HEK293T (cell line): ENCODE results near the gene AASS.
"Not testable (repeated sequence)": the region's sequence is repeated elsewhere in the genome, so short reads cannot be mapped to it uniquely, and the experiment has no call there.

Source experiments
- CTCF ChIA-PET: fragments of 350-600 bp; formaldehyde crosslinking; extraction: SDS; loops from one replicate; lab custom pipeline; 2021; ENCODE audit warnings: antibody characterized with exemption, inconsistent platforms; lab: Yijun Ruan, JAX
- POLR2A ChIA-PET: fragments of 350-600 bp; formaldehyde crosslinking; extraction: SDS; loops from one replicate; lab custom pipeline; 2020; ENCODE audit warnings: antibody characterized with exemption, inconsistent platforms; lab: Yijun Ruan, JAX
- DNase-seq: peaks from one replicate; pipeline ENCODE4 v3.0.0; 2012; ENCODE audit warnings: mixed read lengths; ENCODE audit errors: extremely low spot score
- ARNT ChIP-seq: fragments of 450-650 bp; IDR thresholded peaks from 2 replicates; pipeline ENCODE4 v1.6.1; 2017; ENCODE audit warnings: mild to moderate bottlenecking
- BHLHE40 ChIP-seq: fragments of 450-650 bp; IDR thresholded peaks from 2 replicates; pipeline ENCODE4 v1.6.1; 2016; ENCODE audit warnings: mild to moderate bottlenecking, moderate library complexity, borderline replicate concordance
- CTBP1 ChIP-seq: fragments of 450-650 bp; IDR thresholded peaks from 2 replicates; pipeline ENCODE4 v1.6.1; 2016; ENCODE audit warnings: borderline replicate concordance
- ELF4 ChIP-seq: fragments of 450-650 bp; IDR thresholded peaks from 2 replicates; pipeline ENCODE4 v1.6.1; 2017; ENCODE audit warnings: antibody characterized with exemption
- FOXA1 ChIP-seq: fragments of 450-650 bp; IDR thresholded peaks from 2 replicates; pipeline ENCODE4 v1.6.1; 2016; ENCODE audit warnings: mild to moderate bottlenecking
- FOXK2 ChIP-seq: fragments of 450-650 bp; IDR thresholded peaks from 2 replicates; pipeline ENCODE4 v1.6.1; 2016; ENCODE audit warnings: mild to moderate bottlenecking
- FOXM1 ChIP-seq: fragments of 450-650 bp; IDR thresholded peaks from 2 replicates; pipeline ENCODE4 v1.6.1; 2017; ENCODE audit warnings: mild to moderate bottlenecking, borderline replicate concordance
- HDGF ChIP-seq: fragments of 450-650 bp; IDR thresholded peaks from 2 replicates; pipeline ENCODE4 v1.6.1; 2017; ENCODE audit warnings: antibody characterized with exemption, borderline replicate concordance
- L3MBTL2 ChIP-seq: fragments of 450-650 bp; conservative IDR thresholded peaks from 2 replicates; pipeline ENCODE4 v1.6.1; 2016; ENCODE audit warnings: mild to moderate bottlenecking
- LEF1 ChIP-seq: fragments of 450-650 bp; IDR thresholded peaks from 2 replicates; pipeline ENCODE4 v1.6.1; 2017; ENCODE audit warnings: mild to moderate bottlenecking, borderline replicate concordance
- NFRKB ChIP-seq: fragments of 450-650 bp; IDR thresholded peaks from 2 replicates; pipeline ENCODE4 v1.6.1; 2016; ENCODE audit warnings: mild to moderate bottlenecking, moderate library complexity
- SP1 ChIP-seq: fragments of 450-650 bp; IDR thresholded peaks from 2 replicates; pipeline ENCODE4 v1.6.1; 2017
- SUZ12 ChIP-seq: fragments of 450-650 bp; IDR thresholded peaks from 2 replicates; pipeline ENCODE4 v1.6.1; 2016; ENCODE audit warnings: mild to moderate bottlenecking
- TARDBP ChIP-seq: fragments of 450-650 bp; IDR thresholded peaks from 2 replicates; pipeline ENCODE4 v1.6.1; 2016
- ZNF384 ChIP-seq: fragments of 450-650 bp; IDR thresholded peaks from 2 replicates; pipeline ENCODE4 v1.6.1; 2016
- TF ChIP-seq, protein P1 (sequence below): fragments of 450-650 bp; IDR thresholded peaks from 2 replicates; pipeline ENCODE4 v1.6.1; 2016

AASS gene

DNA sequence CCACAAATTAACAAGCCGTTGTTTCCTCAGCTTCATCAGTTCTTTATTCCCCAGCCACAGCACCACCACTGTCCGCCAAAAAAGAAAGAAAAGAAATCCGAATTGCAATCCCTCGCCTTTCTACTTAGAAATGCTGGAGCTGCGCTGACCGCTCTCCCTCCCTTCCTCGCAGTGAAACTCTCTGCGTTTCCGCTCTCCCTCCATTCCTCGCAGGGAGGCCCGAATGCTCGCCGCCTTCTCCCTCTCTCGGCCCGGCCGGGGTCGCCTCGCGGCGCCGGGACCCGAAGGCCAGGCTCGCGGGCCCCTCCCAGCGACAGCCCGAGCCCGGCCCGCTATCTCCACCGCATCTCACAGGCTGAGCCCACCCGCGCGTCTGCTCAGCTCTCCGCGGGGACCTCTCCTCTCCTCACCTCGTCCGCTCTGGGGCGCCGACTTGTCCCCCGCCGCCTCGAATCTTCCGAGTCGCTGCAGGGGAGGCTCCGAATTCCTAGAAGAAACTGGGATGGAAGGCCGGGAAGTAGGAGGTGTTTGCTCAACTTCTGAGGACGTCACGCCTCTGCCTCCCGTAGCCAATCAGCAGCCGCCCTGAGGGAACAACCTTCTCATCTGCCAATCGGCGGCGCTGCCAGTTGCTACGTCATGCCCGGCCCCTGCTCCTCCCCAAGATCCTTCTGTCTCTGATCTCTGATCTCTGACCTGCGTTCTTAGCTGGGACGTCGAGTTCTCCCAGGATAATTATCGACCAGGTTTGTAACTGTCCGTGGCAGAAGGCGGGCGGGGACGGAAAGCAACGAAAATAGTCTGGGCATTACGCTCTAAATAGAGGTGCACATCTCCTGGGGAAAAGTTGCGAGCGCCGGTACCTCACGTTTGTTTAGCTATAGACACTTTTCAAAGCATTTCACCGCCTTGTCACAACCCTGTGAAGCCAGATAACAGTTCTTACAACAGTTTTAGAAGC is at the start of gene AASS:
TSS of gene AASS (minus strand) at position 499 of the 961 bp plus-strand sequence. CDS start 10,523 bp downstream, outside the sequence.
- peak; percentile 91 for DNase-seq
- ChIA-PET CTCF (interaction anchor here (1.0 kb wide), 1 partner anchor 51 kb away, joined by 5 read pairs; no protein-coding TSS in a partner anchor), POLR2A (interaction anchor here (0.9 kb wide), 1 partner anchor 51 kb away, joined by 3 read pairs; no protein-coding TSS in a partner anchor)
- TF ChIP-seq FOXM1 (no peak), NFRKB (no peak), SP1 (no peak), L3MBTL2 (peak; percentile 41; the same call in 1 of the 2 replicates), FOXK2 (no peak), FOXA1 (no peak), CTBP1 (no peak), ELF4 (no peak)
- TF ChIP-seq, protein P1, sequence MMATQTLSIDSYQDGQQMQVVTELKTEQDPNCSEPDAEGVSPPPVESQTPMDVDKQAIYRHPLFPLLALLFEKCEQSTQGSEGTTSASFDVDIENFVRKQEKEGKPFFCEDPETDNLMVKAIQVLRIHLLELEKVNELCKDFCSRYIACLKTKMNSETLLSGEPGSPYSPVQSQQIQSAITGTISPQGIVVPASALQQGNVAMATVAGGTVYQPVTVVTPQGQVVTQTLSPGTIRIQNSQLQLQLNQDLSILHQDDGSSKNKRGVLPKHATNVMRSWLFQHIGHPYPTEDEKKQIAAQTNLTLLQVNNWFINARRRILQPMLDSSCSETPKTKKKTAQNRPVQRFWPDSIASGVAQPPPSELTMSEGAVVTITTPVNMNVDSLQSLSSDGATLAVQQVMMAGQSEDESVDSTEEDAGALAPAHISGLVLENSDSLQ: peak; percentile 53

DNA sequence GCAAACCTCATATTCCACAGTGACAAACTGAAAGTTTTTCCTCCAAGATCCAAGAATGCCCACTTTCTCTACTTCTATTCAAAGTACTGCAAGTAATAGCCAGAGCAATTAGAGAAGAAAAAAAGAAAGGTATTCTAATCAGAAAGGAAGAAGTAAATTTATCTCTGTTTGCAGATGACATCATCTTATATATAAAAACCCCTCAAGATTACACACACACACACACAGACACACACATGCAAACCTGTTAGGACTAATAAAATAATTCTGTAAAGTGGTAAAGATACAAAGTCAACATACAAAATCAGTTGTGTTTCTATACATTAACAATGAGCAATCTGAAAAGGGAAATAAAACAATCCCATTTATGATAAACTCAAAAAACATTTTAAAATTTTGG is 44.7 kb upstream of the AASS start:
- TF ChIP-seq CTBP1 (no peak), ELF4 (no peak), FOXM1 (no peak), LEF1 (no peak), SP1 (no peak), L3MBTL2 (no peak), ARNT (no peak), NFRKB (no peak), FOXK2 (no peak), HDGF (no peak)
- TF ChIP-seq, protein P1: no peak
- CTCF ChIA-PET: no interaction called here
- POLR2A ChIA-PET: no interaction called here
- no peak for DNase-seq

DNA sequence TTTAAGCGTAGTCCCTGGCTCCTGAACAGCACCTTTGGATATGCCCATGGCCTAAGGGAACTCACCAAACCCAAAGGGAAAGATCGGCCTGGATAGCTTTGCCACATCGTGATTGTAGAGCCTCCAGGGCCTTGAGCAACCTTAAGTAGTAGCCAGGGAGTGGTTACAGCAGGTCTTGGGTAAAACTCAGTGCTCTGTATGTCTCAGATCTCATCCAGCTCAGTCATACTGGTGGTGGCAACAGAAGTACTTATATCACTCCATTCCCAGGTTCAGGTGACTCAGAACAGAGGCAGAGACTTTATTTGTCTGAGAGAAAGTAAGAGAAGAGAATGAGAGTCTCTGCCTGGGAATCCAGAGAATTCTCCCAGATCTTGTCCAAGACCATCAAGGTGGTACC is 39.1 kb upstream of the AASS start:
- CTCF ChIA-PET: no interaction called here
- POLR2A ChIA-PET: no interaction called here
- no peak for TF ChIP-seq LEF1
- TF ChIP-seq FOXM1: no peak
- TF ChIP-seq, protein P1: no peak
- no peak for TF ChIP-seq NFRKB
- no peak for TF ChIP-seq FOXA1
- no peak for TF ChIP-seq HDGF
- TF ChIP-seq ARNT: no peak
- no peak for TF ChIP-seq BHLHE40
- TF ChIP-seq SP1: no peak
- TF ChIP-seq SUZ12: no peak
- no peak for TF ChIP-seq CTBP1
- no peak for TF ChIP-seq ZNF384
- no peak for TF ChIP-seq FOXK2
- no peak for TF ChIP-seq TARDBP
- TF ChIP-seq ELF4: no peak
- no peak for TF ChIP-seq L3MBTL2
- no peak for DNase-seq

DNA sequence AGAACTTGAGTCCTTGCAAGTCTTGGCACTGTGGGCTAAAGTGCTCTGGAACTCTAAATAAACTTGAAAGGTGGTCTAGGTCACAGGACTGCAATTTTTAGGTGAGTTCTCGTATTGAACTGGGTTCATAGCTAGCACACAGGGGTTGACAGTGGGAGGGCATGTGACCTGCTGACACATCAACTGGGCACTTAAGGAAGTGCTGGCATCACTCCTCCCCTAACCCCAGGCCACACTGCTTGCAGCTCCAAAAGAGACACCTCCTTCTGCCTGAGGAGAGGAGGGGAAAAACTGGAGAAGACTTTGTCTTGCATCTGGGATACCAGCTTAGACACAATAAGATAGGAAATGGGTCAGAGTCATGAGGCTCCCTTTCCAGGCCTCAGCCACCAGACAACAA is 38.0 kb upstream of the AASS start:
- CTCF ChIA-PET: no interaction called here
- TF ChIP-seq L3MBTL2 (no peak), TARDBP (no peak), HDGF (no peak), FOXA1 (no peak), ARNT (no peak)
- no peak for DNase-seq
- POLR2A ChIA-PET: no interaction called here

DNA sequence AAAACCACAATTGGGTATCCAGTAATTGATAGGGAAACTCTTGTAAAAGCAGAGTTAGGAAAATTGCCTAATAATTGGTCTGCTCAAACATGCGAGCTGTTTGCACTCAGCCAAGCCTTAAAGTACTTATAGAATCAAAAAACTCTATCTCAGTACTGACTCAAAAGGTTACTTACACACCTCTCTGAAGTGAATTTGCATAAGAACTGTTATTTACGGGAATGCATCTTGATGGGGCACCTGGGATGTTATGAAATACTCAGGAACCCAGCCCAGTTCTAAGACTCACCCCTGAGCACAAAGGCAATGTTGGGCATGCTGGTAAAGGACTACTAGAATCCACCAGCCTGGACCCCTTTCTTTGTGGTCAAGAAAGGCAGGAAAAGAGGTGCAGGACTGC is 28.1 kb upstream of the AASS start:
- POLR2A ChIA-PET, DNase-seq, CTCF ChIA-PET: not testable (repeated sequence)

DNA sequence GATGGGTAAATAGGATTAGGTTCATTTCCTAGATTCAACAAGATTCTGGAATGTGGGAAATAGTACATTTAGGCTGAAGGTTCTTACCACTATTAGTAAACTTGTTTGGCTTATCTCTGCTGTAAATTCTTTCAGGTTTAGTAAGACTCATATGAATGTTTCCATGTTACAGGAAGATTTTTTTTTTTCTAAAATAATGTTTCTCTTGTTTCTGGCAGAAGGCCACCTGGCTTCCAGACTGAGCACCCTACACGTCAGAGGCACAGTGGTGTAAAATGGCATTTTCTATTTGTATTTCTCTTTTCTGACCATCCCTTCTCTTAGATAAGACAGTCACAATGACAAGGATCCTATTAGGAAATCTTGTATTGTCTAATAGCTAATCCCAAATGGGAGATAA is 22.7 kb upstream of the AASS start:
- ChIA-PET POLR2A (no interaction called here), CTCF (no interaction called here)
- no peak for TF ChIP-seq LEF1
- TF ChIP-seq, protein P1: no peak
- TF ChIP-seq FOXK2: no peak
- TF ChIP-seq L3MBTL2: no peak
- TF ChIP-seq BHLHE40: no peak
- TF ChIP-seq ARNT: no peak
- no peak for TF ChIP-seq HDGF
- DNase-seq: no peak
